ENCODE measurements around the gene PGBD1. TPM values are rescaled to one million over a fixed set of nuclear protein-coding genes. Genes with fewer than 3 reads are reported as not detected.
A peak's percentile ranks its signal among the peaks of the same experiment; 100 is the strongest.

The PGBD1 gene
- total RNA-seq, 1 donor from 2014 or later, result 3.0 TPM

- Histone ChIP-seq H3K27me3 (no peaks in the 10 kb centered on the region), H3K9me3 (no peaks in the 10 kb centered on the region), H3K4me1 (no peaks in the 10 kb centered on the region), H3K27ac (no peak overlapping the region), H3K36me3 (peaks cover 54 to 58% of the 10 kb centered on the region in 2 donors), H3K4me3 (no peak overlapping the region)
- intact Hi-C loops (cut with DNase I), result no loop called here
- no peak for DNase-seq (ENCODE audit: low spot score in 2 of 2)
- no peak for TF ChIP-seq CTCF (IDR thresholded peaks at IDR 0.05)
Measured at GRCh38 chr6:28274888-28275287, 6.5 kb upstream of the PGBD1 start.

GRCh38 chr6:28277746-28278145, 3.6 kb upstream of the PGBD1 start:
- Histone ChIP-seq H3K9me3 (no peaks in the 10 kb centered on the region), H3K27ac (no peak overlapping the region), H3K4me1 (peaks cover 0 to 4% of the 10 kb centered on the region in 2 donors), H3K4me3 (no peak overlapping the region), H3K27me3 (no peaks in the 10 kb centered on the region), H3K36me3 (peaks cover 45 to 46% of the 10 kb centered on the region in 2 donors)
- no peak for TF ChIP-seq CTCF (IDR thresholded peaks at IDR 0.05)
- no peak for DNase-seq (ENCODE audit: low spot score in 2 of 2)
- intact Hi-C loops (cut with DNase I), result no loop called here

GRCh38 chr6:28280595-28281287, 631 bp upstream of the PGBD1 start:
- peak overlapping the region; percentile 68 to 80 for H3K4me3 ChIP-seq
- TF ChIP-seq CTCF (IDR thresholded peaks at IDR 0.05), result no peak
- no peaks in the 10 kb centered on the region for H3K9me3 ChIP-seq
- intact Hi-C loops (cut with DNase I), result loop anchor here (5.0 kb wide), 1 partner anchor 52 kb away; no protein-coding TSS in a partner anchor
- peak overlapping the region in 1 of 2 donors; percentile 63 for H3K27ac ChIP-seq
- DNase-seq (ENCODE audit: low spot score in 2 of 2), result no peak
- peaks cover 0 to 4% of the 10 kb centered on the region in 2 donors for H3K4me1 ChIP-seq
- peaks cover 30 to 36% of the 10 kb centered on the region in 2 donors for H3K36me3 ChIP-seq
- H3K27me3 ChIP-seq, result no peaks in the 10 kb centered on the region

- H3K27ac ChIP-seq, result no peak overlapping the region
- H3K4me3 ChIP-seq, result no peak overlapping the region
- H3K27me3 ChIP-seq, result no peaks in the 10 kb centered on the region
- no peak for TF ChIP-seq CTCF (IDR thresholded peaks at IDR 0.05)
- no peak for DNase-seq (ENCODE audit: low spot score in 2 of 2)
- intact Hi-C loops (cut with DNase I), result loop anchor here (5.0 kb wide), 1 partner anchor 49 kb away; no protein-coding TSS in a partner anchor
- H3K4me1 ChIP-seq, result peaks cover 0 to 4% of the 10 kb centered on the region in 2 donors
- peaks cover 28 to 37% of the 10 kb centered on the region in 2 donors for H3K36me3 ChIP-seq
- H3K9me3 ChIP-seq, result no peaks in the 10 kb centered on the region
Measured at GRCh38 chr6:28282926-28283325, 1.6 kb downstream of the PGBD1 start.

- DNase-seq (ENCODE audit: low spot score in 2 of 2), result no peak
- intact Hi-C loops (cut with DNase I), result no loop called here
- Histone ChIP-seq H3K4me1 (no peaks in the 10 kb centered on the region), H3K36me3 (peaks cover 21 to 28% of the 10 kb centered on the region in 2 donors), H3K4me3 (no peak overlapping the region), H3K9me3 (peaks cover 0 to 3% of the 10 kb centered on the region in 2 donors), H3K27me3 (no peaks in the 10 kb centered on the region), H3K27ac (no peak overlapping the region)
- no peak for TF ChIP-seq CTCF (IDR thresholded peaks at IDR 0.05)
Measured at GRCh38 chr6:28291573-28291972, 10.2 kb downstream of the PGBD1 start.

All from ascending aorta (tissue), 2 donors.